Parathyroid adenoma (tissue), 2 donors: ENCODE results near the gene IMPA2.

Experiments
- H2AFZ ChIP-seq: fragments of 300-600 bp; sonication (generic); one replicate; pipeline ENCODE4 v1.7.0; 2017; ENCODE audit warnings: antibody characterized with exemption, mild to moderate bottlenecking
- H3K27ac ChIP-seq: fragments of 300-600 bp; sonication (generic); one replicate; pipeline ENCODE4 v1.7.0; 2017
- H3K27me3 ChIP-seq: fragments of 300-600 bp; sonication (generic); one replicate; pipeline ENCODE4 v1.7.0; 2017; ENCODE audit warnings: low read length; ENCODE audit not compliant: control insufficient read depth, insufficient read depth
- H3K36me3 ChIP-seq: fragments of 300-600 bp; sonication (generic); one replicate; pipeline ENCODE4 v1.7.0; 2017; ENCODE audit warnings: low read length; ENCODE audit not compliant: control insufficient read depth, insufficient read depth
- H3K4me1 ChIP-seq: fragments of 300-600 bp; sonication (generic); one replicate; pipeline ENCODE4 v1.7.0; 2017; ENCODE audit warnings: control low read depth
- H3K4me2 ChIP-seq: fragments of 300-600 bp; sonication (generic); one replicate; pipeline ENCODE4 v1.7.0; 2017; ENCODE audit warnings: low read length
- H3K4me3 ChIP-seq: fragments of 300-600 bp; sonication (generic); one replicate; pipeline ENCODE4 v1.7.0; 2017; ENCODE audit warnings: low read depth, low read length
- H3K79me2 ChIP-seq: fragments of 300-600 bp; sonication (generic); one replicate; pipeline ENCODE4 v1.7.0; 2017; ENCODE audit warnings: control low read depth
- H3K9ac ChIP-seq: fragments of 300-600 bp; sonication (generic); one replicate; pipeline ENCODE4 v1.7.0; 2017; ENCODE audit warnings: mild to moderate bottlenecking
- H3K9me3 ChIP-seq: fragments of 300-600 bp; sonication (generic); one replicate; pipeline ENCODE4 v1.7.0; 2017; ENCODE audit warnings: low read length; ENCODE audit not compliant: control insufficient read depth
- TF ChIP-seq, protein P1 (sequence below): fragments of 300-600 bp; sonication (generic); IDR thresholded peaks from one replicate; pipeline ENCODE4 v1.7.0; 2017; ENCODE audit warnings: antibody characterized with exemption, mild to moderate bottlenecking
- donor health status: primary hyperparathyroidism.

Gene IMPA2

DNA sequence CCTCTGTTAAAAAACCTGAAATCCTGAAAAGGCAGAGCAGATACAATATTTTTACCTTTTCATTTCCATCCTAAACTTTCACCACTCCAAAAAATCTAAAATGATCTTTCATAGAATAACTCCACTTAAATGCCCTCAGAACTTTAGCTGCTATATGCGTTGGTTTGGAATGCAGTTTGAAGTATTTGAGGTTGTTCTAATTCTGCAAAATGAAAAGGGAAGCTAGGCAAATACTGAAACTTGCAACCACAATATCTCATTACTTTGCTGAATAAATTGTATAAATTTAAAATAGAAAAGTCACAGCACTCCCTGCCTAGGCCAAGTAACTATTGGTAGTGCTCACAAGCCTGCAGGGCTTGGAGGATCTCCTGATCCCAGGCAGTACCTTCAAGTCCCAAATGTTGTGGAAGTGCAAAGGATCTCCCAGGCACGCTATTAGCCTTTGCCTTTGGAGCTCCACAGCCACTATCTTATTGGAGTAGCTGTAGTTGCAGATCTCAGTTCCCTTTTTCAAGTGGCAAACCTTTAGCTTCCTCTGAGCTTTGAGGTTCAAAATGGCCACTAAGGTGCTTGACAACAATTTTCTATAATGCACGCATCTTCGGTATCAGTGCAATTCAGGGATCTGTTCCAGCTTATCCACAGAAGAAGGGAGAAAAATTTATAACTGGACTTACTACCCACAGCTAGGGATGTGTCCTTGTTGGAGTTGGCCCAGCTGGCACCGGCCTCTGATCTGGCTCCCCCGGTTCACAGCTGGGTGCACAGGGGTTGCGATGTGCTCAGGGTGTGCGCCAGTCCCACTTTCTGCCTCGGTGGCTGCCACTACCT, 68.9 kb downstream of the IMPA2 start:
- TF ChIP-seq, protein P1, sequence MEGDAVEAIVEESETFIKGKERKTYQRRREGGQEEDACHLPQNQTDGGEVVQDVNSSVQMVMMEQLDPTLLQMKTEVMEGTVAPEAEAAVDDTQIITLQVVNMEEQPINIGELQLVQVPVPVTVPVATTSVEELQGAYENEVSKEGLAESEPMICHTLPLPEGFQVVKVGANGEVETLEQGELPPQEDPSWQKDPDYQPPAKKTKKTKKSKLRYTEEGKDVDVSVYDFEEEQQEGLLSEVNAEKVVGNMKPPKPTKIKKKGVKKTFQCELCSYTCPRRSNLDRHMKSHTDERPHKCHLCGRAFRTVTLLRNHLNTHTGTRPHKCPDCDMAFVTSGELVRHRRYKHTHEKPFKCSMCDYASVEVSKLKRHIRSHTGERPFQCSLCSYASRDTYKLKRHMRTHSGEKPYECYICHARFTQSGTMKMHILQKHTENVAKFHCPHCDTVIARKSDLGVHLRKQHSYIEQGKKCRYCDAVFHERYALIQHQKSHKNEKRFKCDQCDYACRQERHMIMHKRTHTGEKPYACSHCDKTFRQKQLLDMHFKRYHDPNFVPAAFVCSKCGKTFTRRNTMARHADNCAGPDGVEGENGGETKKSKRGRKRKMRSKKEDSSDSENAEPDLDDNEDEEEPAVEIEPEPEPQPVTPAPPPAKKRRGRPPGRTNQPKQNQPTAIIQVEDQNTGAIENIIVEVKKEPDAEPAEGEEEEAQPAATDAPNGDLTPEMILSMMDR: no peak
- Histone ChIP-seq H3K27ac (no peak overlapping the region), H3K4me2 (no peak overlapping the region), H3K9me3 (no peaks in the 10 kb centered on the region), H3K4me1 (no peaks in the 10 kb centered on the region), H3K36me3 (no peaks in the 10 kb centered on the region), H3K79me2 (no peaks in the 10 kb centered on the region), H3K27me3 (no peaks in the 10 kb centered on the region), H3K9ac (no peak overlapping the region), H2AFZ (no peak overlapping the region), H3K4me3 (no peak overlapping the region)

DNA sequence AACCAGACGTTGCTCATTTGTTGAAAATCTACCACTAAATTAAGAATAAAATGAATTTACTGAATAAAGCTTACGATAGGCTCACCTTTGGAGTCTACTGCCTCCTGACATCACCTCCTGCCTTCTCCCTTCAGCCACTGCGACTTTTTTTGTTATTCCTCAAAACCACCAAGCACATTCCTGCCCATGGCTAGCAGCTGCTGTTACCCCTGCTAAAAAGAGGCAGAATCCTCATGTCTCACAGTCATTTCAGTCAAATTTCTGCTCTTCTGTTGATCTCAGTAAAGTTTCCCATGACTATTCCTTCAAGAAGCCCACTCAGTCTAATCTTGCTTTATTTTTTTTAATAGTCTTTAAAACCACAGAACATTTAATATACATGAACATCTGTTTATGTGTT, 71.6 kb downstream of the IMPA2 start:
- no peaks in the 10 kb centered on the region for H3K27me3 ChIP-seq
- no peaks in the 10 kb centered on the region for H3K9me3 ChIP-seq
- no peaks in the 10 kb centered on the region for H3K4me1 ChIP-seq
- H3K79me2 ChIP-seq: no peaks in the 10 kb centered on the region
- H3K9ac ChIP-seq: no peak overlapping the region
- no peak overlapping the region for H2AFZ ChIP-seq
- no peak overlapping the region for H3K4me3 ChIP-seq
- H3K27ac ChIP-seq: no peak overlapping the region
- no peaks in the 10 kb centered on the region for H3K36me3 ChIP-seq
- no peak overlapping the region for H3K4me2 ChIP-seq
- TF ChIP-seq, protein P1: no peak

GRCh38 chr18:12053289-12053688, 72.0 kb downstream of the IMPA2 start:
- Histone ChIP-seq H3K27me3 (no peaks in the 10 kb centered on the region), H3K9ac (no peak overlapping the region), H3K4me2 (no peak overlapping the region), H3K36me3 (no peaks in the 10 kb centered on the region), H3K27ac (no peak overlapping the region), H3K79me2 (no peaks in the 10 kb centered on the region), H3K4me1 (no peaks in the 10 kb centered on the region), H3K9me3 (no peaks in the 10 kb centered on the region), H3K4me3 (no peak overlapping the region), H2AFZ (no peak overlapping the region)
- TF ChIP-seq, protein P1: no peak

DNA sequence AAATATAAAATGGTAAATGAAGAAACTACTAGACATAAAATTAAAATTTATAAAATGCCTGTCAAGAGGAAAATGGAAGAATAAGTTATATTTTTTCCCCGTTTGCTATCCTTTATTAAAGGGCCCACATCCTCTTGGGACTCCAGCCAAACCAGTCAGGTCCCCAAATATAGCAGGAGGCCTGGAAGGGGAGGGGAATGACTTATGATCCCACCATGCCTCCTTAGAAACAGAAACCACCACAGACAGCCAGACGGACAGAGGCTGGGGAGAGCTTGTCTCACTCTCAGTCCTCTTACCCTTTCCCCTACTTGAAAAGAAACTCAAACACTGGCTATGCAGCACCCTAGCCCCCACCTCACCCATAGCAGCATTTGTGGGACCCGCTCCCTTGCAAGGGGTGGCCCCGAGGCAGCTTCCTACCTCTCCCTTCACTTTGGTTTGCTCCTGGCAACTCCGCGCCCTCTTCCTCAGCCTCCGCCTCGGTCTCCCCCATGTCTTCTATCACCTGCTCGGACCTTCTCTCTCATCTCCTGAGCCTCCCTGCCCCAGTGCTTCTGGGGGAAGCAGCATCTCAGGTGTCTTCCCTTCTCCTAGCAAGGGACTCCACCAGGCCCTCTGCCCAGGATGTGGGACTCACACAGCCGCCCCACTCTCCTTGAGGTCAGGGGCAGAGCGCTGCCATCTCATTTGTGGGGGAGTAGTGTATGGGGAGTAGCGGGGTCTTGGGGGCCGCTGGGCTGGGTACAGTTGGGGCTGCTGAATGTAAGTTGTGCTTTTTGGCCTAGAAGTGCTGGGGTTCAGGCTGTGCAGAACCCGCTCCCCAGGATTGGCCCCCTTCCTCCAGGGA, 75.0 kb downstream of the IMPA2 start:
- Histone ChIP-seq H3K36me3 (no peaks in the 10 kb centered on the region), H3K4me2 (no peak overlapping the region), H3K4me1 (no peaks in the 10 kb centered on the region), H3K27ac (no peak overlapping the region), H2AFZ (no peak overlapping the region), H3K9ac (no peak overlapping the region), H3K9me3 (no peaks in the 10 kb centered on the region), H3K79me2 (no peaks in the 10 kb centered on the region), H3K27me3 (no peaks in the 10 kb centered on the region), H3K4me3 (no peak overlapping the region)
- TF ChIP-seq, protein P1: no peak
